Caco-2 (cell line): ENCODE data around the gene COQ9. TPM values are rescaled to one million over a fixed set of nuclear protein-coding genes. Genes with fewer than 3 reads are reported as not detected.

ENCODE experiments used
- BruUV-seq: library from RNA; stranded (reverse); fragments of 400-500 nt; replicated peaks from 2 replicates; lab custom pipeline; 2021; lab: Mats Ljungman, UMichigan
- CTCF ChIA-PET: fragments of 300-600 bp; sonication (Branson Sonifier 250); formaldehyde crosslinking; loops from one replicate; lab custom pipeline; 2022; ENCODE audit warnings: antibody characterized with exemption; lab: Charles Lee
- POLR2A ChIA-PET: fragments of 300-600 bp; sonication (Branson Sonifier 250); formaldehyde crosslinking; loops from one replicate; lab custom pipeline; 2022; ENCODE audit warnings: antibody characterized with exemption; lab: Charles Lee
- DNase-seq, 2 experiments: peaks; one replicate each; pipeline versions ENCODE4 v3.0.0 to v3.0.0-alpha.2; 2020 to 2022
- H3K27me3 ChIP-seq: replicated peaks from 2 replicates; pipeline ENCODE4 v1.6.0; 2011; ENCODE audit warnings: low read length; ENCODE audit not compliant: control insufficient read depth, insufficient read depth
- H3K36me3 ChIP-seq: 2 replicates; pipeline ENCODE4 v1.5.1; 2011; ENCODE audit warnings: low read length; ENCODE audit not compliant: control insufficient read depth, insufficient read depth
- H3K4me1 ChIP-seq: fragments of 250-450 bp; sonication (Bioruptor Pico); 2 replicates; pipeline ENCODE4 v1.5.1; 2020; ENCODE audit warnings: mild to moderate bottlenecking
- H3K4me3 ChIP-seq: 2 replicates; pipeline ENCODE4 v1.5.1; 2011; ENCODE audit warnings: low read depth, mild to moderate bottlenecking, control low read depth, low read length
- H3K9me3 ChIP-seq: fragments of 250-450 bp; sonication (Bioruptor Pico); 2 replicates; pipeline ENCODE4 v1.5.1; 2020; ENCODE audit warnings: mild to moderate bottlenecking, moderate library complexity
- H3K27ac Mint-ChIP-seq: one replicate; pipeline ENCODE4 v1.8.0; 2022; ENCODE audit warnings: mixed read lengths; ENCODE audit not compliant: unreplicated experiment
- H3K27me3 Mint-ChIP-seq: one replicate; pipeline ENCODE4 v1.8.0; 2022; ENCODE audit warnings: mixed read lengths; ENCODE audit not compliant: insufficient read depth, unreplicated experiment
- H3K36me3 Mint-ChIP-seq: one replicate; pipeline ENCODE4 v1.8.0; 2022; ENCODE audit warnings: mild to moderate bottlenecking, mixed read lengths; ENCODE audit not compliant: insufficient read depth, unreplicated experiment
- H3K4me1 Mint-ChIP-seq: one replicate; pipeline ENCODE4 v1.8.0; 2022; ENCODE audit warnings: low read depth, mixed read lengths; ENCODE audit not compliant: unreplicated experiment
- H3K4me3 Mint-ChIP-seq: one replicate; pipeline ENCODE4 v1.8.0; 2022; ENCODE audit warnings: mild to moderate bottlenecking, moderate library complexity, mixed read lengths; ENCODE audit not compliant: unreplicated experiment
- H3K9me3 Mint-ChIP-seq: one replicate; pipeline ENCODE4 v1.8.0; 2022; ENCODE audit warnings: mixed read lengths; ENCODE audit not compliant: unreplicated experiment
- CTCF ChIP-seq, 2 experiments: fragments of 200-600 bp in 1 of 2; IDR thresholded peaks; 1 replicate in 1 of 2; 2 replicates in 1 of 2; pipeline versions ENCODE4 v1.5.1 to v1.8.0; 2011 to 2022; ENCODE audit warnings: antibody characterized with exemption in 1 of 2, control low read depth in 1 of 2, inconsistent platforms in 1 of 2, low read depth in 1 of 2, low read length in 1 of 2, mild to moderate bottlenecking in 1 of 2, moderate library complexity in 1 of 2; ENCODE audit not compliant: insufficient read depth in 1 of 2, severe bottlenecking in 1 of 2, unreplicated experiment in 1 of 2
- intact Hi-C: fragments of 100-400 bp; cut with micrococcal nuclease; formaldehyde crosslinking; loops from one replicate; pipeline ENCODE4 v1.10.0; 2022; ENCODE audit not compliant: unreplicated experiment
- total RNA-seq: library from RNA; stranded (reverse); gene quantifications from 2 replicates; pipeline ENCODE4 v1.2.3, GENCODE V29; 2022

COQ9 gene
- total RNA-seq, 1 experiment from 2014 or later, result 50.9 TPM

- BruUV-seq, result no TSS peak
- intact Hi-C loops, result loop anchor here (1.0 kb wide), 2 partner anchors 118 to 122 kb away; no protein-coding TSS in a partner anchor
- Mint-ChIP-seq H3K27me3 (no peaks in the 10 kb centered on the region), H3K4me3 (peak overlapping the region; percentile 5), H3K27ac (no peak overlapping the region), H3K36me3 (peaks cover 6% of the 10 kb centered on the region), H3K9me3 (no peaks in the 10 kb centered on the region), H3K4me1 (peaks cover 32% of the 10 kb centered on the region)
- H3K9me3 ChIP-seq, result no peaks in the 10 kb centered on the region
- peaks cover 14% of the 10 kb centered on the region for H3K4me1 ChIP-seq
- H3K27me3 ChIP-seq, result no peaks in the 10 kb centered on the region
- ChIA-PET POLR2A (interaction anchor here (0.5 to 0.6 kb wide), 2 partner anchors 93 to 140 kb away, joined by 3 read pairs; no protein-coding TSS in a partner anchor), CTCF (interaction anchor here (0.6 to 1.3 kb wide), 9 partner anchors 11 to 177 kb away, joined by 3 to 15 read pairs (median 4); partner anchors contain the start of genes ARL2BP, CIAPIN1 and COQ9)
- no peaks in the 10 kb centered on the region for H3K36me3 ChIP-seq
- peak in 1 of 2 experiments; percentile 75 for DNase-seq
- peak; percentile 59 to 97 for TF ChIP-seq CTCF (IDR thresholded peaks at IDR 0.05; ENCODE audit: insufficient read depth in 1 of 2, low read depth in 1 of 2, low read length in 1 of 2, severe bottlenecking in 1 of 2, unreplicated experiment in 1 of 2)
- no peak overlapping the region for H3K4me3 ChIP-seq
These were observed 25.0 kb upstream of the COQ9 start for GRCh38 chr16:57422026-57422944.

- no peak for DNase-seq
- Histone ChIP-seq H3K36me3 (0 out of 2 replicates have a peak, but pooled peaks cover 2% of the 10 kb centered on the region), H3K4me3 (no peak overlapping the region), H3K4me1 (peaks cover 8% of the 10 kb centered on the region), H3K27me3 (no peaks in the 10 kb centered on the region), H3K9me3 (no peaks in the 10 kb centered on the region)
- intact Hi-C loops, result no loop called here
- TF ChIP-seq CTCF (IDR thresholded peaks at IDR 0.05; ENCODE audit: insufficient read depth in 1 of 2, low read depth in 1 of 2, low read length in 1 of 2, severe bottlenecking in 1 of 2, unreplicated experiment in 1 of 2), result no peak
- peaks cover 6% of the 10 kb centered on the region for H3K36me3 Mint-ChIP-seq
- ChIA-PET POLR2A (interaction anchor here (0.5 to 0.6 kb wide), 2 partner anchors 94 to 141 kb away, joined by 3 read pairs; no protein-coding TSS in a partner anchor), CTCF (interaction anchor here (1.3 kb wide), 2 partner anchors 17 to 123 kb away, joined by 4 to 15 read pairs; no protein-coding TSS in a partner anchor)
- no TSS peak for BruUV-seq
- no peak overlapping the region for H3K27ac Mint-ChIP-seq
- no peaks in the 10 kb centered on the region for H3K9me3 Mint-ChIP-seq
- no peak overlapping the region for H3K4me3 Mint-ChIP-seq
- H3K4me1 Mint-ChIP-seq, result peaks cover 24% of the 10 kb centered on the region
- H3K27me3 Mint-ChIP-seq, result no peaks in the 10 kb centered on the region
These were observed 24.1 kb upstream of the COQ9 start for GRCh38 chr16:57423152-57423551.

GRCh38 chr16:57424583-57424982 lies 22.7 kb upstream of the COQ9 start:
- no peaks in the 10 kb centered on the region for H3K4me1 ChIP-seq
- intact Hi-C loops, result no loop called here
- Mint-ChIP-seq H3K36me3 (peaks cover 17% of the 10 kb centered on the region), H3K9me3 (no peaks in the 10 kb centered on the region), H3K4me1 (peaks cover 9% of the 10 kb centered on the region), H3K27ac (no peak overlapping the region), H3K27me3 (no peaks in the 10 kb centered on the region), H3K4me3 (no peak overlapping the region)
- no peaks in the 10 kb centered on the region for H3K27me3 ChIP-seq
- H3K4me3 ChIP-seq, result no peak overlapping the region
- DNase-seq, result peak in 1 of 2 experiments; percentile 12
- no TSS peak for BruUV-seq
- ChIA-PET POLR2A (no interaction called here), CTCF (interaction anchor here (0.7 to 1.2 kb wide), 3 partner anchors 16 to 124 kb away, joined by 4 to 5 read pairs (median 4); partner anchors contain the start of genes CIAPIN1 and COQ9)
- TF ChIP-seq CTCF (IDR thresholded peaks at IDR 0.05; ENCODE audit: insufficient read depth in 1 of 2, low read depth in 1 of 2, low read length in 1 of 2, severe bottlenecking in 1 of 2, unreplicated experiment in 1 of 2), result no peak
- no peaks in the 10 kb centered on the region for H3K9me3 ChIP-seq
- H3K36me3 ChIP-seq, result 0 out of 2 replicates have a peak, but pooled peaks cover 3% of the 10 kb centered on the region
